ENCODE measurements around the gene OR4D5.

DNA sequence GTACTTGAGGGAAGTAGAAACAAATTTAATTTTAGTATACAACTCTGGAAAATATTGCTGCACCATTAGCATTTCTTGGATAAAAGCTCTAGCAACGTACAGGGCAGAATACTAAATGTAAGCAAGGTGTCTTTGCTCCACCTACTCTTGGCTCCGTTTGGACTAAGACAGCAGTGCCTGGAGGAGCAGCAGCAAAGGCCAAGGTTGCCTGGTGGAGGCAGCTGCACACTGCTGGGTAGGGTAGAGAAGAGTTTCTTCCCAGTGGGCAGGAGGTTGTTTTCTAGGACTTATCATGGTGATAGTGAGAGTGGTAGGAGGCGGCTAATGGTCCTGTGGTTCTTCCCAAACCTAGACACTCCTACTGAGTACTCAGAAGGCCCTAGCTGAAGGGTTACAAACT, 39.6 kb upstream of the OR4D5 start:
- TF ChIP-seq MAX (IDR thresholded peaks at IDR 0.05) (no peak), RXRA (IDR thresholded peaks at IDR 0.05) (no peak), TAF1 (conservative IDR thresholded peaks at IDR 0.05) (no peak)
- TF ChIP-seq, protein P1, sequence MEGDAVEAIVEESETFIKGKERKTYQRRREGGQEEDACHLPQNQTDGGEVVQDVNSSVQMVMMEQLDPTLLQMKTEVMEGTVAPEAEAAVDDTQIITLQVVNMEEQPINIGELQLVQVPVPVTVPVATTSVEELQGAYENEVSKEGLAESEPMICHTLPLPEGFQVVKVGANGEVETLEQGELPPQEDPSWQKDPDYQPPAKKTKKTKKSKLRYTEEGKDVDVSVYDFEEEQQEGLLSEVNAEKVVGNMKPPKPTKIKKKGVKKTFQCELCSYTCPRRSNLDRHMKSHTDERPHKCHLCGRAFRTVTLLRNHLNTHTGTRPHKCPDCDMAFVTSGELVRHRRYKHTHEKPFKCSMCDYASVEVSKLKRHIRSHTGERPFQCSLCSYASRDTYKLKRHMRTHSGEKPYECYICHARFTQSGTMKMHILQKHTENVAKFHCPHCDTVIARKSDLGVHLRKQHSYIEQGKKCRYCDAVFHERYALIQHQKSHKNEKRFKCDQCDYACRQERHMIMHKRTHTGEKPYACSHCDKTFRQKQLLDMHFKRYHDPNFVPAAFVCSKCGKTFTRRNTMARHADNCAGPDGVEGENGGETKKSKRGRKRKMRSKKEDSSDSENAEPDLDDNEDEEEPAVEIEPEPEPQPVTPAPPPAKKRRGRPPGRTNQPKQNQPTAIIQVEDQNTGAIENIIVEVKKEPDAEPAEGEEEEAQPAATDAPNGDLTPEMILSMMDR (IDR thresholded peaks at IDR 0.05; ENCODE audit: low read depth, low read length, missing input control): no peak
